GM18511 (cell line): ENCODE results near the gene ZSCAN2.
"Not testable (repeated sequence)": the region's sequence is repeated elsewhere in the genome, so short reads cannot be mapped to it uniquely, and the experiment has no call there.

Source experiments
- ATAC-seq: cut with Tn5 transposase; IDR thresholded peaks from one replicate; pipeline ENCODE4 v1.9.1; 2021; ENCODE audit warnings: mild to moderate bottlenecking, moderate library complexity; ENCODE audit not compliant: unreplicated experiment

Gene ZSCAN2

DNA sequence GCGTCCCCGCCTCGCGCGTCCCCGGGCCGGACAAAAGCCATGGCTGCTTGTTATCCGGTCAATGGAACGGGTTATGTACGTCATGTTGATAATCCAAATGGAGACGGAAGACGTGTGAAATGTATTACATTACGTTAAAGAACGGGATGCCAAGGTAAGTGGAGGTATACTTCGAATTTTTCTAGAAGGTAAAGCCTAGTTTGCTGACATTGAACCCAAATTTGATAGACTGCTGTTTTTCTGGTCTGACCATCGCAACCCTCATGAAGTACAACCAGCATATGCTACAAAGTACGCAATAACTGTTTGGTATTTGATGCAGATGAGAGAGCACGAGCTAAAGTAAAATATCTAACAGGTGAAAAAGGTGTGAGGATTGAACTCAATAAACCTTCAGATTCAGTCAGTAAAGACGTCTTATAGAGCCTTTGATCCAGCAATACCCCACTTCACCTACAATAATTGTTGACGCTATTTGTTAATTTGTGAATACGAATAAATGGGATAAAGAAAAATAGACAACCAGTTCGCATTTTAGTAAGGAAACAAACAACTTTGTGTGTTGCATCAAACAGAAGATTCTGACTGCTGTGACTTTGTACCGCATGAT lies 33.5 kb downstream of the ZSCAN2 start:
- no peak for ATAC-seq

DNA sequence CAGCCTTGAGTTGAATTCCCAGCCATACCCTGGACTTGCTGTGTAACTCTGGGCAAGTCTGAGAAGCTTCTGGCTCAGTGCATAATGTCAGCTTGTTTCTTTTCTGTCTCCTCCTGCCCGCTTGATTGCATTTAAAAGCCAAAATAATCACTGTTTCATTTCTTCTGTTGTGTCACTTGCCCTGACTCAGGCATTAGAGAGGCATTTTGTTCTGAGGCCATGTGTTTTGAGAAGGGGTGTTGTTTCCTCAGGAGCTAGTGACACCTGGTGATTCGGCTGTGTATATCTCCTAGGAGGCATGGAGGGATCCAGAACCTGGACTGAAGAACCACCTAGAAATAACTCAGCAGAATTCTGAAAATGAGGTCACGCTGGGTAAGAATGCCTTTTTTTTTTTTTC lies 37.3 kb downstream of the ZSCAN2 start:
- no peak for ATAC-seq

DNA sequence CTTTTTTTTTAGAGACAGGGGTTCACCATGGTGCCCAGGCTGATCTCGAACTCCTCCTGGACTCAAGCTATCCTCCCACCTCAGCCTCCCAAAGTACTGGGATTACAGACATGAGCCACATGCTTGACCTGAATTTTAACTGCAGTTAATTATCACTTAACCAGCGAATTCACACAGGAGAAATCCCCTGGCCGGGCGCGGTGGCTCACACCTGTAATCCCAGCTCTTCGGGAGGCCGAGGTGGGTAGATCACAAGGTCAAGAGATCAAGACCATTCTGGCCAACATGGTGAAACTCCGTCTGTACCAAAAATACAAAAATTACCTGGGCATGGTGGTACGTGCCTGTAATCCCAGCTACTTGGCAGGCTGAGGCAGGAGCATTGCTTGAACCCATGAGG lies 41.1 kb downstream of the ZSCAN2 start:
- ATAC-seq: not testable (repeated sequence)

GRCh38 chr15:84642640-84643039 lies 41.8 kb downstream of the ZSCAN2 start:
- ATAC-seq: not testable (repeated sequence)

DNA sequence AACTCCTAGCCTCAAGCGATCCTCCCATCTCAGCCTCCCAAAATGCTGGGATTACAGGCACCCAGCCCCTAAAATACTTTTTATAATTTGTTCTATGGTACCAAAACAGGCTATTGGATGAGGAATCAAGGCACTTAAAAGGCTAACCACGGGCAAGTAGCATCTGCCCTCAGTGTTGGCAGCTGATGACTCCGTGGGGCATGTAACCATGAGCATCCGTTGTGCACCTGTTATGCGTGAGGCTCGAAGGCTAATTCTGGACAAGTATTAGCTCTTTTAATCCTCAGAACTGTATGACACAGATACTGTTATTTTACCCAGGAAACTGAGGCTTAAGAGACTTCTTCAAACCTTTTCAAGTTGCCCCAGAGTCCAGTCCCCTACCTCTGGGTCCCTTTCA lies 43.0 kb downstream of the ZSCAN2 start:
- no peak for ATAC-seq

DNA sequence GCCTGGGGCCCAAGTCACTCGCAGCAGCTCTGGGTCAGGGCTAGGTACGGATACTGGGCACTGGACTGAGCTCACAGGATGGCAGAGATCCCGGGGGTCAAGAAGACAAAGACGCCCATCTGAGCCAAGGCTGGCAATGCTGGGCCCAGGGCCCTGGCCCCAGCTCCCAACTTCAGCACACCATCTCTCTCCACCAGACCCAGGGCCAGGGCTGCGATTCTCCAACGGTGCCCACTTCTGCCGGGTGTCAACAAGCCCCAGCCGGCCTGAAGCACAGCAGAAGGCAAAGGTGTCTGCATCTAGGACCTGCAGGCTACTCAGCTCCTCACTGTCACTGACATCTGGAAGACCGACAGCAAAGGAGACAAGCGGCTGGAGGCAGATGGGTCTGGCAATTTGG lies 44.7 kb downstream of the ZSCAN2 start:
- ATAC-seq: no peak

GRCh38 chr15:84645997-84646396 lies 45.2 kb downstream of the ZSCAN2 start:
- no peak for ATAC-seq

GRCh38 chr15:84647726-84648125 lies 46.9 kb downstream of the ZSCAN2 start:
- ATAC-seq: no peak

DNA sequence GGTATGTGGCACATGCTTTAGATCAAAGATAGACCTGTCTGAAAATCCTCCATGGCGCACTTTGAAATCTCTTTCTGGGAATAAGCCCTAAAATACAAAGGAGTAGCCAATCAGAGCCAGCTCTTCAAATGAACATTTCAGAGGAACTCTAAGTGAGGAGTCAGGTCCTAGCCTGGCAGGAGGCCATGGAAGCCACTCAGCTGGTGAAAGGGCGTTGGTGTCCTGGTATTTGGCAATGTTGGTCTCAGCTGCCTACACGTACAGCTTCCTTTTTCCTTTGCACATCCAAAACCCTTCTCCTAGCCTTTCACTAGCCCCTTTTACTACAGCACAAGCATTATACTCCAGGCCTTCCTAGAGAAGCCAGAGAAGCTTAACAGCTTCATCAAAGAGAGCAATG lies 47.7 kb downstream of the ZSCAN2 start:
- no peak for ATAC-seq

GRCh38 chr15:84649706-84650105 lies 48.9 kb downstream of the ZSCAN2 start:
- no peak for ATAC-seq

DNA sequence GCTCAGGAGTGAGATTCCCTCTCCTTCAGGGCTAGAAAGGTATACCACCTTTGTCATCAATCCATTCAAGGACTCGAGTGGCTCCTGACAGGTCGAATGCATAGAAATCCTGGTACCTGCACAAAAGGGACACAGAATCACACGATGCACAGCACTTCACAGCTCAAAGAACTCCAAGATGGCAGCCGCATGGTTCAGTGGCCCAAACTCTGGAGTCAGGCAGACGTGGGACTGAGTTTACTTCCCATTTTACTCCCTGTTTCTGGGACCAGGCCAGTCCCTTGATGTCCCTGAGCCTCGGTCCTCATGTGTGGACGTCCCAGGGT lies 52.7 kb downstream of the ZSCAN2 start:
- no peak for ATAC-seq

- ATAC-seq: peak; percentile 91
Measured at GRCh38 chr15:84653910-84654688, 53.3 kb downstream of the ZSCAN2 start, which contains the start of gene WDR73. Gene WDR73, minus strand, starts transcription at chr15:84654283. Its CDS starts 9 bp downstream, at chr15:84654274.

GRCh38 chr15:84654689-84655453 lies 54.1 kb downstream of the ZSCAN2 start:
- ATAC-seq: peak; percentile 51

- no peak for ATAC-seq
Measured at GRCh38 chr15:84656972-84657371, 56.2 kb downstream of the ZSCAN2 start.

DNA sequence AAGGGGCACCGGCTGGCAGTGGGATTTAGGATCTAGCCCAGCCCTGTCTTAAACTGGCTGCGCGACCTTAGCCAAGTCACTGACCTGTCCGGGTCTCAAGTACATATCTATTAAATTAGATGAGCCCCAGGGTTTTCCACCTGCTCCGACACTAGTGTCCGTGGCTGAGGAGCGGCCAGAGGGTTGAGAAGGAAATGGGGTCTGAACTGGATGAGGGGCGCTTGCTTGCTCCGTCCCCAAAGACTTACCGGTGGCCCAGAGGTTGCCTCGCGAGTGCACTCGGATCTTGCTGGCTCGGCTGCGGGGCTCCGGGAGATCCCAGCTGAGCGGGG lies 56.9 kb downstream of the ZSCAN2 start:
- no peak for ATAC-seq

DNA sequence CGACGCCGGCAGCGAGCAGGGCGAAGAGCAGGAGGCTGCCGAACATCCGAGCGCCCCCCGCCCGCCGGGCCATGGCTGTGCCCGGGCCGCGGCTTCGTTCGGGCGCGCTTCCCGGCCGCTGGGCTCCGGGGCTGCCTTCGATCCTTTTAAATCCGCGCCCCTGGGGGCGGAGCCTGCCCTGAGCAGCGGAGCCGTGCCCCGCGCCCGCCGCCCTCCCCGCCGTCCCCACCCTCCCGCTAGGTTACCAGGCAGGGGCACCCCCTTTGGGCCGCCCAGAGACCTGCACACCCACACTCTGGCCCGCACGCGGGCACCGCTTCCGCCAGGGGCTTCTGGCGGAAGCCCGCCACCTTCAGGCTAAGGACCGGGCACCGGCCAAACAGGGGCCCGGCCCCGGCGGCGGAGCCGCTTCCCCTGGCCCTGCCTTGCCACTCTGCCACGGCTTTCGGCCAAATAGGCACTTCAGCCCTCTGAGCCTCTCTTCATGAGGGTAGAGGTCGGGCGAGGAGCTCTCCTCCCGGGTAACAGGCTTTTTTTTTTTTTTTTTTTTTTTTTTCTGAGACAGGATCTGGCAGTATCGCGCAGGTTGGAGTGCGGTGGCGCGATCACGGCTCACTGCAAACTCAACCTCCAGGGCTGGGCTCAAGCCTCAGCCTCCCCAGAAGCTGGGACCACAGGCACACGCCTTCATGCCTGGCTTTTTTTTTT lies 57.4 kb downstream of the ZSCAN2 start, which contains the start of gene NMB:
Gene NMB (minus strand): TSS at position 120 of the 708 bp plus-strand sequence. CDS start 47 bp downstream, at position 73.
- ATAC-seq: peak; percentile 62

DNA sequence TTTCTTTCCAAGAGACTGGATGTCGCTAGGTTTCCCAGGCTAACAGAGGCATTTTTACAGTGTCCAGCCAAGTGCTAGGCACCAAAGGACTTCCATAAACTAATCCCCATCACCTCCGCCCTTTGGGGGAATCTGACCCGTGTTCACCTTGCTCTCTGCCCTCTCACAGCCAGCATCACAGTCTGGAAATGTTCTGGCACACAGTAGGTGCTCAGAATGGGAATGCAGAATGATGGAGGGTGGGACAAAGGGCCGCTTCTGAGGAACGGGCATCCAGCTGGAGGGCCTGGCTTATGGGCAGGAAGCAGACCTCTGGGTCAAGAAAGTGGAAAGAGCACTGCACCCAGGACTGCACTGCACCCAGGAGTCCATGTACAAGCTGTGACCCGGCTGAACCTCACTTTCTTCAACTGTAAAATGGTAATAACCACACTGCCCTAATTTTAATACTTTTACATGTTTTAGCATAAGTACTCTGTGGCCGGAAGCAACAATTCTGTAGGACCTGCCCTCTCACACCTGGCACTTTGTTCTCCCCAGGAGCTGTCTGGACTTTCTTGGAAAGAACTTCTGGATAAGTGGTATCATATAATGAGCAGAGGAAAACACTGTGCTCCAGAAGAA lies 58.1 kb downstream of the ZSCAN2 start:
- ATAC-seq: no peak

- no peak for ATAC-seq
Measured at GRCh38 chr15:84659904-84660781, 59.3 kb downstream of the ZSCAN2 start.

DNA sequence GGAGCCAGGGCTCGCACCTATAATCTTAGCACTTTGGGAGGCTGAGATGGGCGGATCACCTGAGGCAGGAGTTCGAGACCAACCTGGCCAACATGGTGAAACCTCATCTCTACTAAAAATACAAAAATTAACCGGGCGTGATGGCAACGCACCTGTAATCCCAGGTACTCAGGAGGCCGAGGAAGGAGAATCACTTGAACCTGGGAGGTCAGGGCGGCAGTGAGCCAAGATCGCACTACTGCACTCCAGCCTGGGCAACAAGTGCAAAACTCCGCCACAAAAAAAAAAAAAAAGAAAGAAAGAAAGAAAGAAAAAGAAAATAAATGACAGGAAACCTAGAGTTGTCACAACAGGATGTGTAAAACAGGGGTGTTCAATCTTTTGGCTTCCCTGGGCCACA lies 60.2 kb downstream of the ZSCAN2 start:
- ATAC-seq: no peak

GRCh38 chr15:84666373-84666772 lies 65.6 kb downstream of the ZSCAN2 start:
- no peak for ATAC-seq
